GM12874 (cell line): ENCODE data around the gene MTHFD1L.

Experiments used
- TF ChIP-seq, protein P1 (sequence below): IDR thresholded peaks from 2 replicates; pipeline ENCODE4 v1.5.1; 2011; ENCODE audit warnings: low read depth, mild to moderate bottlenecking, control low read depth, low read length, moderate library complexity; ENCODE audit not compliant: insufficient read depth

The MTHFD1L gene

DNA sequence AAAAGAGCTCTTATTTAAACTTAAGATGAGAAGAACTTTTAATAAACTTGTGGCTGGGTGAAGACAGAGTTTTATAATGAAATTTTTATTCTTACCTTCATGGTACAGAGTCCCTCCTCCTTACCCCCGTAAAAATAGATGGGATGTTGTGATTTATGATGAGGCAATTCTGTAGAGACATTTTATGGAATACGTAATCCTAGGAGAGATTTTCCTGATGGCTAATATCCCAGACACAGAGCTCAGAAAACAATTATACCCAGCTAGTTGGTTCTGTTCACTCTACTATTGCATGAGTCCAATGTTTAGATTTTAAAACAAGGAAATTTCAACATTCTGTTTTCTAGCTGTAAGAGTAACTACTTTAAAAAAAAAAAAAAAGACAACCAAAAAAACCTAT, 43.4 kb downstream of the MTHFD1L start:
- TF ChIP-seq, protein P1, sequence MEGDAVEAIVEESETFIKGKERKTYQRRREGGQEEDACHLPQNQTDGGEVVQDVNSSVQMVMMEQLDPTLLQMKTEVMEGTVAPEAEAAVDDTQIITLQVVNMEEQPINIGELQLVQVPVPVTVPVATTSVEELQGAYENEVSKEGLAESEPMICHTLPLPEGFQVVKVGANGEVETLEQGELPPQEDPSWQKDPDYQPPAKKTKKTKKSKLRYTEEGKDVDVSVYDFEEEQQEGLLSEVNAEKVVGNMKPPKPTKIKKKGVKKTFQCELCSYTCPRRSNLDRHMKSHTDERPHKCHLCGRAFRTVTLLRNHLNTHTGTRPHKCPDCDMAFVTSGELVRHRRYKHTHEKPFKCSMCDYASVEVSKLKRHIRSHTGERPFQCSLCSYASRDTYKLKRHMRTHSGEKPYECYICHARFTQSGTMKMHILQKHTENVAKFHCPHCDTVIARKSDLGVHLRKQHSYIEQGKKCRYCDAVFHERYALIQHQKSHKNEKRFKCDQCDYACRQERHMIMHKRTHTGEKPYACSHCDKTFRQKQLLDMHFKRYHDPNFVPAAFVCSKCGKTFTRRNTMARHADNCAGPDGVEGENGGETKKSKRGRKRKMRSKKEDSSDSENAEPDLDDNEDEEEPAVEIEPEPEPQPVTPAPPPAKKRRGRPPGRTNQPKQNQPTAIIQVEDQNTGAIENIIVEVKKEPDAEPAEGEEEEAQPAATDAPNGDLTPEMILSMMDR: no peak

DNA sequence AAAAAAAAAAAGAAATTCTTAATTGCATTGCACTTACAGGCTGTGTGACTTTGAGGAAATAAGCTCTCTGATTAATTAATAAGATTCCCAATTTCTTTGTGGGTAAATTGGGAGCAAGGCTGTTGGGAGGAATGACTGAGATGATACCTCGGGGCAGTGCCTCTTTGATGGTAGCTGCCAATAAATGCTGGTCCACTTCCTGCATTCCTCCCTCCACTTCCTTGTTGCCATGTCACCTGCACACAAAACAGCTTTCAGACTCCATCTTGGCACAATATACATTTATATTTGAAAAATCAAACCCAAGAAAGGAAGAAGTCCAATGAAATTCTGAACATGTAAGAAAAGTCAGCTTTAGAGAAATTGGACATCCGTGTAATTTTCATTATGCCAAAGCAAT, 45.1 kb downstream of the MTHFD1L start:
- TF ChIP-seq, protein P1: no peak

DNA sequence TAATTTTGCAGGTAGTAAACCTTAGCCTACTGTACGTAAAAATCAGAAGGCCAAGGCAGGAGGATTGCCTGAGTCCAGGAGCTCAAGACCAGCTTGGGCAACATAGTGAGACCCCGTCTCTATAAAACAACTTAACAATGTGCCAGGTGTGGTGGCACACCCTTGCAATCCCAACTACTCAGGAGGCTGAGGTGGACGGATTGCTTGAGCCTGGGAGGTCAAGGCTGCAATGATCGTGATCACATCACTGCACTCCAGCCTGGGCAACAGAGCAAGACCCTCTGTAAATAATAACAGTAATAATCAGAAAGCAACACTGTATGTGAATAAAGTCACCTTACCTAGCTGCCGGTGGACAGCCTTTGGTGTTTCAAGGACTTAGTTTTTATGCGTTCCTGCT, 48.9 kb downstream of the MTHFD1L start:
- TF ChIP-seq, protein P1: no peak

DNA sequence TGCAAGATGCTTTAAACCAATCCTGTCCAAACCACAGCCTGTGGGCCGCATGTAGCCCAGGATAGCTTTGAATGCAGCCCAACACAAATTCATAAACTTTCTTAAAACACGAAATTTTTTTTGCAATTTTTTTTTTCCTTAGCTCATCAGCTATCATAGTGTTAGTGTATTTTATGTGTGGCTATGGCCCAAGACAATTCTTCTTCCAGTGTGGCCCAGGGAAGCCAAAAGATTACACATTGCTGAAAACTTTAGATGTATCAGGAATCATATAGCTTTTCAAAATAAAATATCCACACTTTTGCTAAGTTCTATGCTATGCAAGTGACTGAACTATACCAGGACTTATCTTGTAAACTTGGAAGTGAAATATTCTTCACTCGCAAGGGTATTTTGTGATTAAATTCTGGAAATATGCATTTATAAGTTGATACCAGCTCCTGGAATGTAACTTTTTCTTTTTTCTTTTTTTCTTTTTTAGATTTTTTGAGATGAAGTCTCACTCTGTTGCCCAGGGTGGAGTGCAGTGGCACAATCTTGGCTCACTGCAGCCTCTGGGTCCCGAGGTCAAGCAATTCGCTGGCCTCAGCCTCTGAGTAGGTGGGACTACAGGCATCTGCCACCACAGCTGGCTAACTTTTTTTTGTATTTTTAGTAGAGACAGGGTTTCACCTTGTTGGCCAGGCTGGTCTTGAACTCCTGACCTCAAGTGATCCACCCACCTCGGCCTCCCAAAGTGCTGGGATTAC, 49.8 kb downstream of the MTHFD1L start:
- TF ChIP-seq, protein P1: no peak

DNA sequence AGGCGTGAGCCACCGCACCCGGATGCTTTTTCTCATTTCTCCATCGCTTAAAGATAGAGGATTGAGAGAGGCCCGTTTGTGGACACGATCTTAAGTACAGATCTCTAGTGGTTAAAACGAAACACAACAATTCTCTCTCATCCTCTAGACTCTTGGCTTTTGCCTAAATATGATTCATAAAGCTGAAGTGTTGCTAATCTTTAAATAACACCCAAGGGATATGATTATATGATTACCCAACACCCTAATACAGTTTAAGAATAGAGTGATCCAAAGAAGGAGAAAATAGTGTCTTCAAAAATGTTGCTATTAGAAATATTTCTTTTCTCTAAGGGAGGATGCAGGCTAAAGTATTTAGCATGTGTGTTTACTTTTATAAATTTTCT, 50.4 kb downstream of the MTHFD1L start:
- TF ChIP-seq, protein P1: no peak

DNA sequence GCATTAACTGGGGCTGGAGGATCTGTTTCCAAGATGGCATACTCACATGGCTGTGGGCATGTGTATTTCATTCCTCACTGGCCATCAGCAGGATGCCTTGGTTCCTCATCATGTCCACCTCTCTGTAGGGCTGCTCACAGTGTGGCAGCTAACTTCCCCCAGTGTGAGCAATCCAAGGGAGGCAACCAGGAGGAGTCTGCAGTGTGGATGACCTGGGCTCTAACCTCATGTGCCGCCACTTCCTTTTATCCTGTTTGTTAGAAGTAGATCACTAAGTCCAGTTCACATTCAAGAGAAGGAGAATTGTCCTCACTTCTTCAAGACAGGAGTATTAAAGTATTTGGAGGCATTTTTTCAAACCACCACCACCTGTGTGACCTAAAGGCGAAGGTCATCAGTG, 54.4 kb downstream of the MTHFD1L start:
- TF ChIP-seq, protein P1: no peak

DNA sequence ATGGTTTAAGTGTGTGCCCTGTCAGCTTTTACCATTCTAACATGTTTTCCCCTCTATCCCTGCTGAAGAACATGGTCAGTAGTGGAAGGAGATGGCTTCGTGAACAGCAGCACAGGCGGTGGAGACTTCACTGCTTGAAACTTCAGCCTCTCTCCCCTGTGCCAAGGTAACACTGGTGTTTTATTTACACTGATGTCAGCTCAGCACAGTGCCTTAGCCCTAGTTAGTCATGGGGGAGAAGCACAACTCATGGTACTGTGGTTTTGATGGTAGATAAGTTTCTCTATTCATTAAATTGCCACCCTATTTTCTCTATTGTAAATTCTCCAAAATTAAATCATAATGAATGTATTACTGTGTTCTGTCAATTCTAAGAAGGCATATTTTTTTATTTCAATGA, 56.6 kb downstream of the MTHFD1L start:
- TF ChIP-seq, protein P1: no peak
